8988T (cell line): ENCODE results near the gene FAM83D.
"Not testable (repeated sequence)": the region's sequence is repeated elsewhere in the genome, so short reads cannot be mapped to it uniquely, and the experiment has no call there.

Source experiments
- DNase-seq: peaks from one replicate; pipeline ENCODE4 v3.0.0; 2011

Gene FAM83D

DNA sequence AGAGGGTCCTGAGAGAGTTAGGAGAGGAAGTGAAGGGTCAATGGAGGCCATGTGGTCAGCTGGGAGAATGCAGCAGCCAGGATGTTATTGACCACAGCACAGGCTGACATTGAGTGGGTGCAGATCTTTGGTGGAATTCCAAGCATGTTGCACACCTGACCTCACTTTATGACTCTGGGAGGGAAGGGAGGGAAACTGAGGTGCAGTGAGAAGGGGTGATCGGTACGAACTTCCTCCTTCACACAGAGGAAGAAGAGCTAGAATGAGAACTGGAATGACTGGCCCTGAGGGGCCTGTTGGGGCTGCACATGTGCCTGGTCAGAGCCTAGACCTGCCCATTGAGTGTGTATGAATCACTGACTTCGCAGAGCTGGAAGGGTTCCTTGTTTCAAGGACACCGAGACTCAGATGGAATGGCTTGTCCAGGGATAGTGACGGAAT, 9.8 kb downstream of the FAM83D start:
- DNase-seq = no peak

- DNase-seq = no peak
These were observed 10.8 kb downstream of the FAM83D start for GRCh38 chr20:38937000-38937399.

- DNase-seq = no peak
These were observed 11.8 kb downstream of the FAM83D start for GRCh38 chr20:38937978-38938473.

DNA sequence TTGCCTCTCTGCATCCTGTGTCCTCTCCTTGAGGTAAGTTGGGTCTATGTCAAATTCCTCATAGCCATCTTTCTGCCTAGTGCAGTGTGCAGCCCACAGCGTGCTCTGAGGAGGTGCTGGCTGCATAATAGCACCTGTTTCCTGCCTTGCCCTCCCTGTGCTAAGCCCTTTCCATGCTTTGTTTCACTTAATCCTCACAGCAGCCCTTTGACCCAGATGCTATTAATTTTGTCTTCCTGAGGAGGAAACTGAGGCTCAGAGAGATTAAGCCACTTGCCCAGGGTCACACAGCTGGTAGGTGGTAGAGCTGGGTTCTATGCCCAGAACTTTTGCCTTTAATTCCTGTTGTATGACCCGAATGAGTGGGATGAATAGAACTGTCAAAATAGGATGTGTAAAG, 13.5 kb downstream of the FAM83D start:
- DNase-seq = no peak

- no peak for DNase-seq
These were observed 14.4 kb downstream of the FAM83D start for GRCh38 chr20:38940644-38941043.

DNA sequence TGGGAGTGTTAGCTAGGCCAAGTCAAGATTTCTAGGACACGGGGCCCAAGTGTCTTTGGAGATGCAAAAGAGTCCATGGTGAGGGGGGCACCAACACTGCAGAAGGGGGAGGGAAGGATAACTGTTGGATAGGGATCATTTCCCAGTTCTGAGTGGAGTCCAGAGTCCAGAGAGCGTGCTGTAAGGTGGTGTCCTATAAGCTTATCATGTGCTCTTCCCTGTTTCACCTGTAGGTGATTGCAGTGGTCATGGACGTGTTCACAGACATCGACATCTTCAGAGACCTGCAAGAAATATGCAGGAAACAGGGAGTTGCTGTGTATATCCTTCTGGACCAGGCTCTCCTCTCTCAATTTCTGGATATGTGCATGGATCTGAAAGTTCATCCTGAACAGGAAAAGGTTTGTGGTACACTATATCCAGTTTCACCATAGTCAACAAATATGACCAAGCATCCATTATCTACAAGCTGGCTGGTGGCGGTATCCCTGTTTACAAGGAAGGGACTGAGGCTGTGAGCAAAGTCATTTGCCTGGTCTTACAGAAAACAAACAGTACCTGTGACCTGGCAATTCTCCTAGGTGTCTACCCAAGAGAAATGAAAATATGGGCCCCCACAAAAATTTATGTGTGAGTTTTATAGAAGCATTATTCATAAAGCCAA, 15.6 kb downstream of the FAM83D start:
- no peak for DNase-seq

DNA sequence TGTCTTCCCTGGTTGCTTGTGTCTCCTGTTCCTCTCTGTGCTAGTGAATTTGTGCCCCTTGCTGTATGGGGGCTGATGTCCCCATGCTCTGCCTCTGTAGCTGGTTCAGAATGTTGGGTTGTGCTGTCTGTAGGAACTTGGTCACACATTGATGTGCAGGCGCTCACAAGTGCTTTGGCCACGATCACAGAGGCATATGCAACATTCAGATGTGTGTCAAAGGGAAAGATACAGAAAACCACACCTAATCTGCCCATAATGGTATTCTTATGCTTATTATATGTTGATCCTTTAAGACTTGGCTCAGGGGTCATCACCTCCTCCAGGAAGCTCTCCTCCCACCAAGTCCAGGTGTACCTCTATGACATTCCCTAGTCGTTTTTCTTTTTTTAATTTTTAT, 18.8 kb downstream of the FAM83D start:
- DNase-seq = no peak

GRCh38 chr20:38946836-38947235, 20.6 kb downstream of the FAM83D start:
- no peak for DNase-seq

- DNase-seq = no peak
These were observed 21.7 kb downstream of the FAM83D start for GRCh38 chr20:38947931-38948362.

DNA sequence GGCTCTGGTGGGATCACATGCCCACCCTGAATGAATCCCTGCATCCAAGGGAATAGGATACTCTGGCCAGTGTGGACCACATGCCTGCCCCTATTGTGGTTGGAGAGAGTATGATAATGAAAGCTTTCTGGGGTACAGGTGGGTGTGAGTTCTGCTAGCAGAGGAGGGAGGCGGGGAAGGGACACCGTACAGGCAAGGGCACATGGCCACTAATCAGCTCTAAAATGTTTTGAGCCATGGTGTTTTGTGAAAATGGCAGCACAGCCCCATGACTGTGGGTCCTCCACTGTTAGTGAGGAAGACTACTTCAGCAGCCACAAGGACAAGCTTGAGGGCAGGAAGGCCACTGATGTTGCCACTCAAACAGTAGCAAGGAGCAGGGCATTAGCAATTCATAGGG, 24.0 kb downstream of the FAM83D start:
- DNase-seq = no peak

DNA sequence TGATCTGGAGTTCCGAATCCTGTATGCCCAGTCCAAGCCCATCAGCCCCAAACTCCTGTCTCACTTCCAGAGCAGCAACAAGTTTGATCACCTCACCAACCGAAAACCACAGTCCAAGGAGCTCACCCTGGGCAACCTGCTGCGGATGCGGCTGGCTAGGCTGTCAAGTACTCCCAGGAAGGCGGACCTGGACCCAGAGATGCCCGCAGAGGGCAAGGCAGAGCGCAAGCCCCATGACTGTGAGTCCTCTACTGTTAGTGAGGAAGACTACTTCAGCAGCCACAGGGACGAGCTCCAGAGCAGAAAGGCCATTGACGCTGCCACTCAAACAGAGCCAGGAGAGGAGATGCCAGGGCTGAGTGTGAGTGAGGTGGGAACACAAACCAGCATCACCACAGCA, 25.4 kb downstream of the FAM83D start:
- no peak for DNase-seq

DNA sequence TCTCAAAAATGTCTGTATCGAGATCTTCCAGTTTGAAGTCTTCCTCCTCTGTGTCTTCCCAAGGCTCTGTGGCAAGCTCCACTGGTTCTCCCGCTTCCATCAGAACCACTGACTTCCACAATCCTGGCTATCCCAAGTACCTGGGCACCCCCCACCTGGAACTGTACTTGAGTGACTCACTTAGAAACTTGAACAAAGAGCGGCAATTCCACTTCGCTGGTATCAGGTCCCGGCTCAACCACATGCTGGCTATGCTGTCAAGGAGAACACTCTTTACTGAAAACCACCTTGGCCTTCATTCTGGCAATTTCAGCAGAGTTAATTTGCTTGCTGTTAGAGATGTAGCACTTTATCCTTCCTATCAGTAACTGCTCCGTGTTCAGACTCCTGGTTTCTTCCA, 25.9 kb downstream of the FAM83D start:
- no peak for DNase-seq

DNA sequence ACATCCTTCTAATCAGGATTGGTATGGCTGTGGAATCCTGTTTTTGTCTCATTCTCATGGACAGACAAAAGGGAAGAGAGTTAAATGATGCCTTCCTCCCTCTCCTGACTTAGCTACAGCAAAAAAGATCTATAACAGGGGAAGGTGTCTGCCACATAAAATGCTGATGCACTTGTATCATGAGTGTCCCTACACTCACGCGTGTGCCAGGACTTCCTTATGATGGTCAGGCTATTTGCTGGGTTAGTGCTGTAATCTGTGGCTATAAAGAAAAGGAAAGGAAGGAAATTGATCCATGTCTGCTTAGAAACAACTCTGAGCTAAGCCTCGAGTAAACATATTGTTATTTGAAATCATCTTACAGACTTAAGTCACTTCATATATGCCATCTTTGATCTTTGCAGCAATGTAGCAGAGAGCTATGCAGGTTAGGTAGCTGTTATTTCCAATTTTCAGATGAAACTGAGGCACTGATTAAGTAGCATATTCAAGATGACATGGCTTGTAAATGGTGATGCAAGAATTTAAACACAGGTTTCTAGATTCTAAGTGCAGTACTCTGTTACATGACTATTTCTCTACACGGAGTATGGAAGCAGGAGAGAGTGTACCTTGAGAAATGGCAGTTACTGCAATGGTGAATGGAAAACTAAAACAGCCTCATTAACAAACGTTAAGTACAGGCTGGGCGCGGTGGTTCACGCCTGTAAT, 27.6 kb downstream of the FAM83D start:
- no peak for DNase-seq

GRCh38 chr20:38957235-38957876, 31.1 kb downstream of the FAM83D start:
- DNase-seq = no peak

- DNase-seq = no peak
These were observed 31.8 kb downstream of the FAM83D start for GRCh38 chr20:38957915-38958485.

DNA sequence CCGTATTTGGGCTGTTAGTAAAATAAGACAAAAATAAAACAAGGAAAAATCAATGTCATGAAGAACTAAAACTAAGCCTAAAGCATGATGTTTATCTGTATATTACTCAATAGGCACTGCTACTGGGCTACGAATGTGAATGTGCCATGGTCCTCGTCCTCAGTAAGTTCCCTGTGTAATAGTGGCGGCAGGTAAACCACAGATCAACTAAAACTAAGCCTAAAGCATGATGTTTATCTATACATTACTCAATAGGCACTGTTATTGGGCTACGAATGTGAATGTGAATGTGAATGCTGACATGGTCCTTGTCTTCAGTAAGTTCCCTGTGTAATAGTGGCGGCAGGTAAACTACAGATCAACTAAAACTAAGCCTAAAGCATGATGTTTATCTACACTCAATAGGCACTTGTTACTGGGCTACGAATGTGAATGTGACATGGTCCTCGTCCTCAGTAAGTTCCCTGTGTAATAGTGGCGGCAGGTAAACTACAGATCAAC, 34.0 kb downstream of the FAM83D start:
- not testable (repeated sequence) for DNase-seq

DNA sequence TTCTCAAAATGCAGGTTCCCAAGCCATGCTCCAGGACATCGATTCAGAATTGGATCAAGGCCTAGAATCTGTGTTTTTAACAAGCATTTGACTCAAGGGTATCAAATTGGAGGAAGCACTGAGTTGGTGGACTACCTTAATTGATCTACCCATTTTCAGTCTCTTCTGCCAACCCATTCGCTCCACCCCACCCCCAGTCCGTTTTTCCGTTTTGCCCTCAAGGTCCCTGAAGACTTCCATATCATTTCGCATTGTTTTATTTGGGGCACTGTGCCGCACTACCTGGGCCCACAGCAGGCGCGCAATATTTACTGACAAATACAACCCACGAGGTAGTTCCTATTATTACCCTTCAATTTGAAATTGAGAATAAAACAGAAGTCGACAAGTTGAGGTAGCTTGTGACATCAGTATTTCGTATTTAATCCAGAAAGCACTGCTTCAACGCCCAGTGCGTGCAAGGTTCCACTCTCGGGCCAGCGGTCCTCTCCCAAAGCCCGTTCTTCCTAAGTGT, 35.4 kb downstream of the FAM83D start:
- no peak for DNase-seq

GRCh38 chr20:38962044-38962927, 36.1 kb downstream of the FAM83D start, which contains the start of gene DHX35:
DHX35 (plus strand) TSS chr20:38962344; CDS start chr20:38962368, 24 bp downstream.
- DNase-seq = peak; percentile 88

DNA sequence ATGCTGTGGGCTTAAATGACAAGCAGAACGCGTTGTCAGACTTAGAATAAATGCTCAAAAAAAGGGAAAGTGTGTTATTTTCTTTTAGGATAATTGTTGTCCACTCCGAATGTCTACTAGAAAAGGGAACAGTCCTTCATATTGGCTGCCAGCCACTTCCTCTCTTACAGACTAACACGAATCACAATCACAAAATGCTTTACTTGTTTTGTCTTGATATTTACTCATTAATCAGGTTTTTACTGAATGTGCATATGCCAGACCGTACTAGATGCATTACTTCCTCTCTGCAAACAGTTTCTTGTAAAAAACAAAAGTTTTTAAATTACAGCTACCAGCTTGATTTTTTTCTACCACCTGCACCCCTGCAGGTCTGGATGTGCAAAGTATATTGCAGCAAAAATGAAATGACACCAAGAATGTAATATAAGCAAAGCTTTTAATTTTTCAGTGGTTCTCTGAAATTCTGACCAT, 36.7 kb downstream of the FAM83D start:
- no peak for DNase-seq

GRCh38 chr20:38963745-38964144, 37.5 kb downstream of the FAM83D start:
- DNase-seq = no peak

GRCh38 chr20:38965264-38965663, 39.0 kb downstream of the FAM83D start:
- DNase-seq = no peak

GRCh38 chr20:38968090-38968489, 41.9 kb downstream of the FAM83D start:
- no peak for DNase-seq
